Measurements from ENCODE around the gene ACACB.

- no peak for TF ChIP-seq CTCF (conservative IDR thresholded peaks at IDR 0.05)
- no peak for TF ChIP-seq ZFX (IDR thresholded peaks at IDR 0.05)
Measured at GRCh38 chr12:109288571-109288970, 172.2 kb downstream of the ACACB start.
